H9 (cell line): ENCODE measurements around the gene MICALL1. TPM values are rescaled to one million over a fixed set of nuclear protein-coding genes. Genes with fewer than 3 reads are reported as not detected.

Source experiments
- DNase-seq: peaks from one replicate; pipeline ENCODE4 v3.0.0-alpha.2; 2017
- H2AFZ ChIP-seq: one replicate; pipeline ENCODE4 v1.6.1; 2013; ENCODE audit warnings: mild to moderate bottlenecking, low read length, control low read depth, moderate library complexity
- H2AK5ac ChIP-seq: 2 replicates; pipeline ENCODE4 v1.6.1; 2013; ENCODE audit warnings: low read length, control low read depth, mixed read lengths; ENCODE audit not compliant: insufficient read length
- H2BK120ac ChIP-seq: one replicate; pipeline ENCODE4 v1.6.1; 2013; ENCODE audit warnings: low read depth, mild to moderate bottlenecking, low read length, control low read depth, inconsistent platforms; ENCODE audit not compliant: poor library complexity, severe bottlenecking
- H2BK12ac ChIP-seq: 2 replicates; pipeline ENCODE4 v1.6.1; 2013; ENCODE audit warnings: low read length, control low read depth, mixed read lengths, low read depth; ENCODE audit not compliant: insufficient read length
- H2BK15ac ChIP-seq: 2 replicates; pipeline ENCODE4 v1.6.1; 2013; ENCODE audit warnings: low read depth, low read length, control low read depth
- H2BK20ac ChIP-seq: one replicate; pipeline ENCODE4 v1.6.1; 2013; ENCODE audit warnings: low read depth, mild to moderate bottlenecking, low read length, control low read depth, inconsistent platforms; ENCODE audit not compliant: poor library complexity, severe bottlenecking
- H2BK5ac ChIP-seq: 2 replicates; pipeline ENCODE4 v1.6.1; 2013; ENCODE audit warnings: low read length, control low read depth, mixed read lengths; ENCODE audit not compliant: insufficient read length
- H3K14ac ChIP-seq: 2 replicates; pipeline ENCODE4 v1.6.1; 2013; ENCODE audit warnings: low read length, control low read depth; ENCODE audit not compliant: insufficient read depth
- H3K18ac ChIP-seq: 2 replicates; pipeline ENCODE4 v1.6.1; 2013; ENCODE audit warnings: low read depth, mild to moderate bottlenecking, mixed read lengths, low read length, control low read depth; ENCODE audit not compliant: insufficient read length
- H3K23ac ChIP-seq: 2 replicates; pipeline ENCODE4 v1.6.1; 2013; ENCODE audit warnings: low read length, control low read depth, mixed read lengths, low read depth; ENCODE audit not compliant: insufficient read length
- H3K23me2 ChIP-seq: 2 replicates; pipeline ENCODE4 v1.6.1; 2013; ENCODE audit warnings: low read depth, mild to moderate bottlenecking, mixed read lengths, low read length, control low read depth; ENCODE audit not compliant: insufficient read length, poor library complexity, severe bottlenecking
- H3K27ac ChIP-seq: 2 replicates; pipeline ENCODE4 v1.5.1; 2013; ENCODE audit warnings: low read length, control low read depth, mixed read lengths, low read depth; ENCODE audit not compliant: insufficient read length
- H3K27me3 ChIP-seq: 2 replicates; pipeline ENCODE4 v1.6.1; 2013; ENCODE audit warnings: low read length, control low read depth, inconsistent platforms; ENCODE audit not compliant: insufficient read depth
- H3K4ac ChIP-seq: 2 replicates; pipeline ENCODE4 v1.6.1; 2013; ENCODE audit warnings: low read depth, mild to moderate bottlenecking, control low read depth, inconsistent platforms, low read length, moderate library complexity
- H3K4me1 ChIP-seq: 2 replicates; pipeline ENCODE4 v1.6.1; 2013; ENCODE audit warnings: low read length, control low read depth, inconsistent platforms; ENCODE audit not compliant: insufficient read depth
- H3K4me2 ChIP-seq: 2 replicates; pipeline ENCODE4 v1.6.1; 2013; ENCODE audit warnings: low read length, control low read depth, mixed read lengths; ENCODE audit not compliant: insufficient read length, insufficient read depth
- H3K56ac ChIP-seq: 2 replicates; pipeline ENCODE4 v1.6.1; 2013; ENCODE audit warnings: low read depth, mild to moderate bottlenecking, mixed read lengths, low read length, control low read depth; ENCODE audit not compliant: insufficient read length
- H3K79me1 ChIP-seq: 2 replicates; pipeline ENCODE4 v1.6.1; 2013; ENCODE audit warnings: low read depth, mild to moderate bottlenecking, moderate library complexity, low read length, control low read depth, inconsistent platforms; ENCODE audit not compliant: insufficient read depth, poor library complexity, severe bottlenecking
- H3K79me2 ChIP-seq: 2 replicates; pipeline ENCODE4 v1.6.1; 2013; ENCODE audit warnings: low read length, control low read depth, inconsistent platforms; ENCODE audit not compliant: insufficient read depth
- H3K9ac ChIP-seq: 2 replicates; pipeline ENCODE4 v1.6.1; 2013; ENCODE audit warnings: low read length, control low read depth, mixed read lengths; ENCODE audit not compliant: insufficient read length; ENCODE audit errors: extremely low read depth
- H3K9me3 ChIP-seq: one replicate; pipeline ENCODE4 v1.6.1; 2013; ENCODE audit warnings: low read depth, low read length, inconsistent platforms; ENCODE audit not compliant: control insufficient read depth
- H3T11ph ChIP-seq: one replicate; pipeline ENCODE4 v1.6.1; 2013; ENCODE audit warnings: mild to moderate bottlenecking, low read length, control low read depth, inconsistent platforms
- H4K20me1 ChIP-seq: one replicate; pipeline ENCODE4 v1.6.1; 2013; ENCODE audit not compliant: control insufficient read depth, insufficient read length, insufficient read depth
- H4K5ac ChIP-seq: 2 replicates; pipeline ENCODE4 v1.6.1; 2013; ENCODE audit warnings: low read depth, mild to moderate bottlenecking, mixed read lengths, low read length, control low read depth; ENCODE audit not compliant: insufficient read length
- H4K8ac ChIP-seq: replicated peaks from 2 replicates; pipeline ENCODE4 v1.6.1; 2013; ENCODE audit warnings: low read length, control low read depth, mixed read lengths, low read depth; ENCODE audit not compliant: insufficient read length
- H4K91ac ChIP-seq: 2 replicates; pipeline ENCODE4 v1.6.1; 2013; ENCODE audit warnings: low read depth, mild to moderate bottlenecking, moderate library complexity, mixed read lengths, low read length, control low read depth; ENCODE audit not compliant: insufficient read length
- H3K27ac Mint-ChIP-seq, 3 experiments: 2 replicates in 2 of 3; 3 replicates in 1 of 3; pipeline ENCODE4 v1.8.0; 2020 to 2021; ENCODE audit warnings: mixed read lengths in 3 of 3, mild to moderate bottlenecking in 1 of 3, moderate library complexity in 1 of 3
- H3K27me3 Mint-ChIP-seq: 2 replicates; pipeline ENCODE4 v1.8.0; 2021; ENCODE audit warnings: low read depth, mild to moderate bottlenecking, moderate library complexity, mixed read lengths
- H3K36me3 Mint-ChIP-seq, 3 experiments: 2 replicates in 2 of 3; 3 replicates in 1 of 3; pipeline ENCODE4 v1.8.0; 2020 to 2021; ENCODE audit warnings: low read depth in 3 of 3, mixed read lengths in 3 of 3; ENCODE audit not compliant: insufficient read depth in 1 of 3
- H3K4me1 Mint-ChIP-seq, 2 experiments: 2 replicates each; pipeline ENCODE4 v1.8.0; 2020; ENCODE audit warnings: mixed read lengths in 2 of 2
- H3K4me3 Mint-ChIP-seq, 2 experiments: 2 replicates in 1 of 2; 3 replicates in 1 of 2; pipeline ENCODE4 v1.8.0; 2020 to 2021; ENCODE audit warnings: mild to moderate bottlenecking in 2 of 2, mixed read lengths in 2 of 2, moderate library complexity in 1 of 2
- H3K9me3 Mint-ChIP-seq, 2 experiments: 2 replicates in 1 of 2; 3 replicates in 1 of 2; pipeline ENCODE4 v1.8.0; 2020; ENCODE audit warnings: mild to moderate bottlenecking in 2 of 2, mixed read lengths in 2 of 2, moderate library complexity in 1 of 2
- CTCF ChIP-seq: fragments of 200-600 bp; sonication (generic); conservative IDR thresholded peaks from 3 replicates; pipeline ENCODE4 v1.8.0; 2021; ENCODE audit warnings: antibody characterized with exemption, mild to moderate bottlenecking
- WGBS: extraction: QIAGEN DNeasy Blood & Tissue Kit; methylation state at CpG from one replicate; pipeline ENCODE4 v1.1.7; 2013; ENCODE audit warnings: missing lambda C conversion rate, low lambda C conversion rate, mixed read lengths; ENCODE audit not compliant: insufficient read length; ENCODE audit errors: extremely low coverage; 5-methylcytosine and 5-hydroxymethylcytosine counted together
- total RNA-seq: library from RNA; stranded (reverse); gene quantifications from 2 replicates; pipeline ENCODE4 v1.2.1, GENCODE V29; 2021

The MICALL1 gene
- total RNA-seq, 1 experiment from 2014 or later, result 33.3 TPM

GRCh38 chr22:37932821-37933578 lies 26.9 kb downstream of the MICALL1 start:
- Histone ChIP-seq H3K27ac (no peak overlapping the region), H3K56ac (no peak overlapping the region), H3K4ac (no peak overlapping the region), H2BK15ac (no peak overlapping the region), H3K23ac (no peak overlapping the region), H4K20me1 (no peaks in the 10 kb centered on the region), H3K27me3 (no peaks in the 10 kb centered on the region), H4K91ac (no peak overlapping the region), H2BK20ac (no peak overlapping the region), H2BK12ac (no peak overlapping the region), H3K9ac (no peak overlapping the region), H3K4me1 (no peaks in the 10 kb centered on the region), H3K14ac (no peak overlapping the region), H3K9me3 (no peaks in the 10 kb centered on the region), H2AK5ac (no peak overlapping the region), H3K79me2 (no peaks in the 10 kb centered on the region), H4K8ac (no peak overlapping the region), H2BK120ac (no peak overlapping the region), H4K5ac (no peak overlapping the region), H3K4me2 (no peak overlapping the region), H3K23me2 (no peaks in the 10 kb centered on the region), H2BK5ac (no peak overlapping the region), H3T11ph (no peak overlapping the region), H3K18ac (no peak overlapping the region), H2AFZ (no peak overlapping the region), H3K79me1 (no peaks in the 10 kb centered on the region)
- Mint-ChIP-seq H3K4me1 (peaks cover 8 to 12% of the 10 kb centered on the region in 2 experiments), H3K4me3 (no peak overlapping the region), H3K36me3 (peaks cover 3 to 57% (median 32%) of the 10 kb centered on the region in 3 experiments; a peak in 6 of 7 replicates), H3K27ac (peak overlapping the region; percentile 39 to 94 (median 52); a peak in 4 of 7 replicates), H3K9me3 (no peaks in the 10 kb centered on the region), H3K27me3 (no peaks in the 10 kb centered on the region)
- DNase-seq, result no peak
- no peak for TF ChIP-seq CTCF
- WGBS, result no CpG with 5 or more reads among the region's 21 CpGs
